ENCODE results near the gene CCL18.
"Not testable (repeated sequence)": the region's sequence is repeated elsewhere in the genome, so short reads cannot be mapped to it uniquely, and the experiment has no call there.

CCL18 gene

GRCh38 chr17:36086791-36087190, 22.7 kb downstream of the CCL18 start:
- Mint-ChIP-seq H3K27ac (no peak overlapping the region), H3K27me3 (peaks cover 4% of the 10 kb centered on the region), H3K4me1 (peaks cover 76% of the 10 kb centered on the region), H3K36me3 (ENCODE audit: low read depth) (peaks cover 9% of the 10 kb centered on the region), H3K4me3 (no peak overlapping the region), H3K9me3 (no peaks in the 10 kb centered on the region)
- DNase-seq, result no peak
- ATAC-seq, result no peak

DNA sequence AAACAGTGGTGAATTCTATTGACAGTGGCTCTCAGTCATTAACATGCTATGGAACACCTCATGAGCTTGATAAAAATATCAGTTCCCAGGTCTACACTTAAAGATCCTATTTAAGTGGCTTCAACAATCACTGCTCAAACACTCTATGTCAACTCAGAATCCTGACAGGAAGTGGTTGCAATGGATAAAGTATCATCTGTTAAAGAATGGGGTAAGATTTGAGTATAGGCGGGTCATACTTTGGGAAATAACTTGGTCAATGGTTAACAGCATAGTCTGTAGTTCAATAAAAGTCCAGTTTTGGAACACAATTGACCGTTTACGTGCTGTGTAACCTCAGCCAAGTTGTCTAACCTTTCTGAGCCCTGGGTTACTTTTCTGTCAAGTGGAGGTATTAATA, 23.4 kb downstream of the CCL18 start:
- H3K4me3 Mint-ChIP-seq, result not testable (repeated sequence)

DNA sequence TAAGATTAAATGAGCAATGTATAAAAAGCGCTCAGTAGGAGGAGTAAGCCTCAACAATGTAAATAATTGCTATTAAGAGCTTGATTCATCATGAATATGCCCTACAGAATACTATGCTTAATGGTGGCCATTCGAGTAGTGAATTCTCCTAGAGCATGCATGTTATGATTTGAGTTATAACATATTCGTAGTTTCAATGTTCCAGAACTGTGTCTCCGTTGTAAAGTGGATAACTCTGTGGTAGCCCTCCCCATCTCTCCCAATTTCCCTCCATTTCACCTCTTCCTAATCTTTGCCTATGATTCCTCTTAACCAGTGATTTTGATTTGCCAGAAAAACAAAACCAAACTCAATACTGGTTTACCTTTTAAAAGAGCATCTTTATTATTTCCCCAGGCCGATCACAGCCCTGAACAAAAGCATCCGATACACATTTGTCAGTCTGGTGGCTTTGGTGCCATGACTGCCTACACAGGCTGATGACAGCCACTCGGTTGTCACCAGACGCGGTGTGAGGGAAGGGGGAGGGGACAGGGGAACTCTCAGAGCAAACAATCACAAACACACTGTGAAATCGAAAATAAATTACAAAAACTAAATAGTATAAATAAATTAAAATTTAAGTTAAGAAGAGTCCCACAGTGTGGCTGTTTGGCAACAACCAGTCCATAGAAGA, 24.0 kb downstream of the CCL18 start:
- not testable (repeated sequence) for ATAC-seq; H3K36me3 Mint-ChIP-seq (ENCODE audit: low read depth); H3K27me3 Mint-ChIP-seq; H3K9me3 Mint-ChIP-seq; DNase-seq
- Mint-ChIP-seq H3K4me3 (peak overlapping the region; percentile 83), H3K4me1 (peaks cover 77% of the 10 kb centered on the region), H3K27ac (peak overlapping the region; percentile 9)

More for the DNA sequence above, 23.4 kb downstream of the CCL18 start:
- not testable (repeated sequence) for H3K27me3 Mint-ChIP-seq; DNase-seq; H3K36me3 Mint-ChIP-seq (ENCODE audit: low read depth); H3K9me3 Mint-ChIP-seq; H3K27ac Mint-ChIP-seq; ATAC-seq
- H3K4me1 Mint-ChIP-seq, result peaks cover 76% of the 10 kb centered on the region

DNA sequence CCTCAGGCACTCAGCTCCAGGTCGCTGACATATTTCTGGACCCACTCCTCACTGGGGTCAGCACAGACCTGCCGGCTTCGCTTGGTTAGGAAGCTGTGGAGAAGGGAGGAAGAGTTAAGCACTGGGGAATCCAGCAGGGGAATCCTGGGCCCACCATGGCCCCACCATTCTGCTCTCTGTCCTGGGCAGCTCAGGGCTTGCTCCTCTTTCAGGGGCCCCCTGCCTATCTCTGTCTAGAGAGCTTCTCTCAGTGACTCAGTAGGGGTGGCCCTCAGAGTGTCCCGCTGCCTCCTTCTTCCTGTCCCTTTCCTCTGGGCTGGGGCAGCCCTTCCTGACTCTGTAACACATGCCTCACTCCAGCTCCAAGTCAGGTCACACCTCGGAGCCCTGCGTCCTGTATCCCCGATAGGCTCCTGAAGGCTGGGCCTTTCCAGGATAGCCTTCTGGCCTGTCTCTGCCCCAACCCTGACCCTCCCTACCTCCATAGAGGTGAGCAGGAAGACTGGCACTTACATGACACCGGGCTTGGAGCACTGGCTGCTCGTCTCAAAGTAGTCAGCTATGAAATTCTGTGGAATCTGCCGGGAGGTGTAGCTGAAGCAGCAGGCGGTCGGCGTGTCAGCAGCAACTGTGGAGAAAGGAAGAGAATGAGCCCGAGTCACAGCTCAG, 24.7 kb downstream of the CCL18 start:
- H3K27me3 Mint-ChIP-seq, result peaks cover 8% of the 10 kb centered on the region
- H3K27ac Mint-ChIP-seq, result peak overlapping the region; percentile 93
- no peak for DNase-seq
- H3K36me3 Mint-ChIP-seq (ENCODE audit: low read depth), result peaks cover 12% of the 10 kb centered on the region
- H3K4me1 Mint-ChIP-seq, result peaks cover 76% of the 10 kb centered on the region
- H3K9me3 Mint-ChIP-seq, result no peaks in the 10 kb centered on the region
- no peak for ATAC-seq
- H3K4me3 Mint-ChIP-seq, result peak overlapping the region; percentile 83

DNA sequence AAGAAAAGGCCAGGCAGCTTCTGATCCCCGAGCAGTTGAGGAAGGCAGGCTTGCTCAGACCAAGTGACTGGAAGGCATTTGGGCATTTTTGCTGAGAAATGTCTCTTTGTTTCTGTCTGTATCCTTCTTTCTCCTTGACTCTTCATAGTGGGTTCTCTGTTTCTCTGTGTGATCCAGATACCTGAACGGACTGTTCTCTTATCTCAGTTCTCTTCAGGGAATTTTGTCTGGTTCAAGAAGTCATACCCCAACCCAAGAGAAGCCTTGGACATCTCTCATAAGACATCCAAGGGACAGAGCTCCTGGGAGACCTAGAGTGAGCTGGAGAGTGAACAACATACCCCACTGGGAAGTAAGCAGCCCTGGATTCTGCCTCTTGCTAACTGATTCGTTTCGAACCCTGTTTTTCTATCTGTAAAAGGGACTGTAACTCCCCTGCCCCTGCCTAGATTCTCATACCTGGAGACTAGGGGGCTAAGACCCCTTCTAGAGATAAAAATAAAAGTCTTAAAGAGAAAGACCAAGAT, 25.3 kb downstream of the CCL18 start:
- peaks cover 8% of the 10 kb centered on the region for H3K27me3 Mint-ChIP-seq
- H3K4me1 Mint-ChIP-seq, result peaks cover 74% of the 10 kb centered on the region
- H3K9me3 Mint-ChIP-seq, result no peaks in the 10 kb centered on the region
- ATAC-seq, result no peak
- H3K4me3 Mint-ChIP-seq, result peak overlapping the region; percentile 83
- DNase-seq, result no peak
- H3K27ac Mint-ChIP-seq, result peak overlapping the region; percentile 93
- peaks cover 12% of the 10 kb centered on the region for H3K36me3 Mint-ChIP-seq (ENCODE audit: low read depth)

GRCh38 chr17:36089888-36090836, 26.1 kb downstream of the CCL18 start, which contains the start of gene CCL3:
CCL3 (minus strand) TSS chr17:36090143; CDS start chr17:36090058, 85 bp downstream.
- peak within 1 kb of the TSS; percentile 93 for H3K27ac Mint-ChIP-seq
- peaks cover 12% of the 10 kb centered on the region for H3K36me3 Mint-ChIP-seq (ENCODE audit: low read depth)
- no peaks in the 10 kb centered on the region for H3K9me3 Mint-ChIP-seq
- peaks cover 8% of the 10 kb centered on the region for H3K27me3 Mint-ChIP-seq
- H3K4me3 Mint-ChIP-seq, result peak within 1 kb of the TSS; percentile 83
- peaks cover 76% of the 10 kb centered on the region for H3K4me1 Mint-ChIP-seq
- ATAC-seq (peak; percentile 87), DNase-seq (peak; percentile 61)

DNA sequence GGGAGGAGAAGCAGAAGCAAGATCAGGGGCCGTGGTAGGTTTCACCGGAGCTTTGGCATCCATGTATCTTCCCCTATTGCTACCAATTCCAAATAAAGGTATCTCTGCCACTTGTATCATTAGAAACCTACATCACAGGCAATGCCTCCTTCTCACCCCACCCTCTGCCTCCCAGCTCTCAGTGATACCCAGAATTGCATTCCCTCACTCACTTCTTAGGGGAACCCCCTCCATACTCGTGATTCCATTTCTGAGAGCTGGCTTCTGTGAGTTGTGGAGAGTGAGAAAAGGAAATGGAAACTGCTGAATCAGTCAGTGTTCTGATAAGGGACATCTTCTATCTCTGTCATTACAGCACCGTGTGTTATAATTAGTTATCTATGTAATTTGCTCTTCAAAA, 28.2 kb downstream of the CCL18 start:
- Mint-ChIP-seq H3K4me1 (peaks cover 74% of the 10 kb centered on the region), H3K36me3 (ENCODE audit: low read depth) (peaks cover 12% of the 10 kb centered on the region), H3K4me3 (no peak overlapping the region), H3K27me3 (peaks cover 10% of the 10 kb centered on the region), H3K9me3 (no peaks in the 10 kb centered on the region), H3K27ac (peak overlapping the region; percentile 89)
- peak; percentile 63 for ATAC-seq
- no peak for DNase-seq

GRCh38 chr17:36092715-36093114, 28.6 kb downstream of the CCL18 start:
- not testable (repeated sequence) for H3K27me3 Mint-ChIP-seq, DNase-seq, ATAC-seq, H3K9me3 Mint-ChIP-seq, H3K4me3 Mint-ChIP-seq
- H3K36me3 Mint-ChIP-seq (ENCODE audit: low read depth), result peaks cover 12% of the 10 kb centered on the region
- peaks cover 74% of the 10 kb centered on the region for H3K4me1 Mint-ChIP-seq
- peak overlapping the region; percentile 89 for H3K27ac Mint-ChIP-seq

GRCh38 chr17:36094232-36094631, 30.2 kb downstream of the CCL18 start:
- Mint-ChIP-seq H3K4me3 (no peak overlapping the region), H3K27ac (no peak overlapping the region), H3K4me1 (peaks cover 70% of the 10 kb centered on the region), H3K36me3 (ENCODE audit: low read depth) (peaks cover 8% of the 10 kb centered on the region), H3K27me3 (peaks cover 8% of the 10 kb centered on the region), H3K9me3 (no peaks in the 10 kb centered on the region)
- no peak for DNase-seq
- ATAC-seq, result no peak

- Mint-ChIP-seq H3K9me3 (no peaks in the 10 kb centered on the region), H3K4me1 (peaks cover 70% of the 10 kb centered on the region), H3K27me3 (peaks cover 8% of the 10 kb centered on the region), H3K27ac (no peak overlapping the region), H3K4me3 (no peak overlapping the region), H3K36me3 (ENCODE audit: low read depth) (peaks cover 6% of the 10 kb centered on the region)
- ATAC-seq (no peak), DNase-seq (no peak)
These were observed 30.7 kb downstream of the CCL18 start for GRCh38 chr17:36094746-36095145.

GRCh38 chr17:36095992-36096391, 31.9 kb downstream of the CCL18 start:
- H3K36me3 Mint-ChIP-seq (ENCODE audit: low read depth), result peaks cover 6% of the 10 kb centered on the region
- H3K4me3 Mint-ChIP-seq, result no peak overlapping the region
- DNase-seq, result no peak
- ATAC-seq, result no peak
- no peaks in the 10 kb centered on the region for H3K9me3 Mint-ChIP-seq
- H3K27me3 Mint-ChIP-seq, result peaks cover 10% of the 10 kb centered on the region
- H3K27ac Mint-ChIP-seq, result peak overlapping the region; percentile 10
- H3K4me1 Mint-ChIP-seq, result peaks cover 65% of the 10 kb centered on the region

DNA sequence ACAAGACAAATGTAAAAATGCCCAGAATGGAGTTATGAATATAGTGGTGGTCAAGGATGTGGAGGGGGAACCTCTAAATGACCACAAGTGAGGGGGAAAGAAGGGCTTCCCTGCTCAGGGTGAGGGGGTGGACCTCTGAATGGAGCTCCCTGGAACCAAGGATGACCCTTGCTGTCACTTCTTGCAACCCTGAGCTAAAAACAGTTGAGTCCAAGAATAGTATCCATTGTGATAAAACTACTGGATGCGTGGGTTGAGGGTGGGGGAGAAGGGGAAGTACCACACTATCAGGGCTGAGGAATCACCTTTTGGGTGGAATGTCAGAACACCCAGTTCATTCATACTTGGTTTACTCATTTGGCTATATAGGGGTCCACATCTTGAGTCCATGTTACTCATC, 34.9 kb downstream of the CCL18 start:
- peaks cover 55% of the 10 kb centered on the region for H3K4me1 Mint-ChIP-seq
- ATAC-seq, result not testable (repeated sequence)

GRCh38 chr17:36103401-36103975, 39.4 kb downstream of the CCL18 start, which contains the start of gene CCL4:
CCL4 (plus strand) TSS chr17:36103827; CDS start chr17:36103906, 79 bp downstream.
- peak; percentile 88 for ATAC-seq
- not testable (repeated sequence) for H3K9me3 Mint-ChIP-seq, H3K27me3 Mint-ChIP-seq
- Mint-ChIP-seq H3K4me3 (peak within 1 kb of the TSS; percentile 90), H3K4me1 (peaks cover 75% of the 10 kb centered on the region), H3K27ac (peak within 1 kb of the TSS; percentile 93), H3K36me3 (ENCODE audit: low read depth) (peaks cover 18% of the 10 kb centered on the region)
- peak; percentile 63 for DNase-seq

More for the DNA sequence above, 34.9 kb downstream of the CCL18 start:
- H3K27me3 Mint-ChIP-seq; DNase-seq; H3K9me3 Mint-ChIP-seq; H3K4me3 Mint-ChIP-seq; H3K36me3 Mint-ChIP-seq (ENCODE audit: low read depth): not testable (repeated sequence)
- peak overlapping the region; percentile 69 for H3K27ac Mint-ChIP-seq

DNA sequence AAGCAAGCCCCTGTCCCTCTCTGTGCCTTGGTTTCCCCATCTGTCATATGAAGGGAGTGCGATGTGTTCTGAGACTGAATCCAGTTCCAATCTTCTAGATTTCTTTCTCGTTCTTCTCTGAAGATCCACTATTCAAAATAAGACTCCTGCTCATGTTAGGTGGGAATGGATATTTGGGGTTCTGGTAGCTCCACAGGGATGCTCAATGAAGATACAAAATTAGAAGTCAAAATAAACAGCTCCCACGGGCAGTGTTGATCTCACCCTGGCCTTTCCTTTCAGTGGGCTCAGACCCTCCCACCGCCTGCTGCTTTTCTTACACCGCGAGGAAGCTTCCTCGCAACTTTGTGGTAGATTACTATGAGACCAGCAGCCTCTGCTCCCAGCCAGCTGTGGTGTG, 40.2 kb downstream of the CCL18 start:
- not testable (repeated sequence) for H3K27me3 Mint-ChIP-seq, H3K9me3 Mint-ChIP-seq, ATAC-seq, DNase-seq
- H3K27ac Mint-ChIP-seq, result peak overlapping the region; percentile 93
- peaks cover 69% of the 10 kb centered on the region for H3K4me1 Mint-ChIP-seq
- peaks cover 15% of the 10 kb centered on the region for H3K36me3 Mint-ChIP-seq (ENCODE audit: low read depth)
- peak overlapping the region; percentile 90 for H3K4me3 Mint-ChIP-seq

Data from activated naive CD8-positive, alpha-beta T cell treated with anti-CD3 and anti-CD28 coated beads, Interleukin-2, amount 50 U/mL, for 24 hours (primary cell).